ENCODE measurements around the gene CCDC158. TPM values are rescaled to one million over a fixed set of nuclear protein-coding genes. Genes with fewer than 3 reads are reported as not detected.

Gene CCDC158
- 0.21 and 0.24 TPM in 2 replicates for total RNA-seq

GRCh38 chr4:76420762-76421581, at the start of gene CCDC158:
TSS of gene CCDC158 (minus strand) at chr4:76421141. CDS start at chr4:76403207, 17,934 bp downstream.

GRCh38 chr4:76434901-76435527, 14.1 kb upstream of the CCDC158 start, which contains the start of gene SHROOM3:
TSS of gene SHROOM3 (plus strand) at chr4:76435229. CDS start at chr4:76436053, 824 bp downstream.

DNA sequence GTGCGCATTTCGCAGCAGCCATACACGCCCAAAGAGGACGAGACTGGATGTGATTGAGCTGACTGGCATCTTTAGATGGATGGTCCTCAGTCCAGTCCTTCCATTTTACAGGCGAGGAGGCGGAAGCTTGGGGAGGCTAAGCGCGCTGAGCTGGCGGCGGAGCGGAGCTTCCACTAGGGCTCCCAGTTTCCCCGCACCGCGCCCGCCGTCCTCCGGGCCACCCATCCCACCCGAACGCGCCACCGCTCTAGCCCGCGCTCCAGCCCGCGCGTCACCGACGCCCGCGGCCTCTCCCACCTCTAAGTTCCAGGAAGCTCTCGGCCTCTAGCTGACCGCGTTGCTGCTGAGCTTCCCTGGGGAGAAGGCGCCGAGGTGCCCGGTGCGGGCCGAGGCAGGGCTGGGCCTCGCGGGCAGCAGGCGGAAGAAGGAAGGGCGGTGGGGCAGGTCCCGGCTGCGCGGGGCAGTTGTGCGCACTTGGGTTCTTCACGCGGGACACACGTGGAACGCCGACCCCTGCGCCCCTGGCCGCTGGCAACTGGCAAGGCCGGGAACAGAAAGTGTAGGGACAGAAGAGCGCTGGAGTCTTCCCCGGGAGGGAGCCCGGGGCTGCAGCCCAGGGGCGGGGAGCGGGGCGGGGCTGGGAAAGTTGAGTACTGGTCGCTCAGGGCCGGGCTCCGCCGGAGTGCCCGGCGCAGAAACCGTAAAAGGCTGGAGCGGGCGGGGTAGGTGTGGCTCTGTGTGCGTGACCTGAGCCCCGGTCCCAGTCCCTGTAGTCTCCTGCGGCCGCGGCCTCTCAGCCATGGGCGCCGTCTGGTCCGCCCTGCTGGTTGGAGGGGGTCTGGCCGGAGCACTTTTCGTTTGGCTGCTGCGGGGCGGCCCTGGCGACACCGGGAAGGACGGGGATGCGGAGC, 114.7 kb downstream of the CCDC158 start, which contains the start of gene STBD1:
STBD1 (plus strand) TSS at position 763 of the 911 bp plus-strand sequence; CDS start at position 800, 37 bp downstream.

Other genes with a start within 250 kb of the CCDC158 start
- 150 and 202 TPM in 2 replicates for gene SCARB2, start 207.3 kb downstream of the CCDC158 start, total RNA-seq
- gene FAM47E, start 169.4 kb downstream of the CCDC158 start, total RNA-seq = 1.3 TPM in 1 of 2 replicates, not detected in the other
- gene STBD1, start 114.4 kb downstream of the CCDC158 start, total RNA-seq = 7.9 and 16.9 TPM in 2 replicates
- gene SHROOM3, start 14.1 kb upstream of the CCDC158 start, total RNA-seq = 16.0 and 28.4 TPM in 2 replicates

Measured in tracheal epithelial cell (primary cell).